Measurements from ENCODE around the gene PTPRN2. TPM values are rescaled to one million over a fixed set of nuclear protein-coding genes. Genes with fewer than 3 reads are reported as not detected.

Gene PTPRN2
- polyA plus RNA-seq, 1 of the 3 experiments (the other 2 are of a cell fraction) = 4.0 TPM

- TF ChIP-seq RAD21 (IDR thresholded peaks at IDR 0.05; ENCODE audit: low read length) = no peak
- no peak for TF ChIP-seq ELF1 (IDR thresholded peaks at IDR 0.05)
- no peak for TF ChIP-seq CTCF (IDR thresholded peaks at IDR 0.05)
- TF ChIP-seq RXRA (IDR thresholded peaks at IDR 0.05; ENCODE audit: borderline replicate concordance, low read depth) = no peak
- no peak for TF ChIP-seq YY1 (IDR thresholded peaks at IDR 0.05; ENCODE audit: low read depth)
- ChIA-PET CTCF (interaction anchor here (1.5 kb wide), 1 partner anchor 9 kb away, joined by 5 read pairs; no protein-coding TSS in a partner anchor), POLR2A (no interaction called here)
- no peaks in the 10 kb centered on the region for H3F3A ChIP-seq (replicated peaks; ENCODE audit: insufficient read depth)
- H3K4me3 ChIP-seq (ENCODE audit: low read depth in 2 of 2, low read length in 1 of 2) = no peak overlapping the region
- H2AFZ ChIP-seq (ENCODE audit: low read depth) = no peak overlapping the region
- peaks cover 13% of the 10 kb centered on the region; the same call in 1 of the 2 replicates for H3K9me3 ChIP-seq
- no peaks in the 10 kb centered on the region for H3K79me2 ChIP-seq (ENCODE audit: insufficient read depth)
- H3K36me3 ChIP-seq (replicated peaks in 1 of 2; ENCODE audit: control insufficient read depth in 1 of 2, insufficient read depth in 2 of 2, low read length in 1 of 2) = no peaks in the 10 kb centered on the region
- no peaks in the 10 kb centered on the region for H4K20me1 ChIP-seq (ENCODE audit: insufficient read depth)
- no peak overlapping the region for H3K9ac ChIP-seq
- DNase-seq = no peak
- no peak overlapping the region for H3K4me2 ChIP-seq
- H3K27ac ChIP-seq (ENCODE audit: low read depth in 2 of 2, low read length in 1 of 2) = no peak overlapping the region
- H3K27me3 ChIP-seq (ENCODE audit: insufficient read depth) = no peaks in the 10 kb centered on the region
- peaks cover 0 to 11% of the 10 kb centered on the region in 2 experiments; a peak in 1 of 4 replicates for H3K4me1 ChIP-seq (ENCODE audit: control insufficient read depth in 1 of 2, insufficient read depth in 2 of 2, low read depth in 1 of 2, low read length in 1 of 2)
- H3K9me2 ChIP-seq = no peaks in the 10 kb centered on the region
- 57% methylated on average over 8 of the region's 8 CpGs for WGBS (ENCODE audit: low lambda C conversion rate)
Measured at GRCh38 chr7:157909370-157909769, 678.3 kb downstream of the PTPRN2 start.

GRCh38 chr7:157908006-157908782, 679.4 kb downstream of the PTPRN2 start:
- Histone ChIP-seq H3K9me3 (peaks cover 7% of the 10 kb centered on the region; the same call in 1 of the 2 replicates), H3K27ac (ENCODE audit: low read depth in 2 of 2, low read length in 1 of 2) (no peak overlapping the region), H2AFZ (ENCODE audit: low read depth) (no peak overlapping the region), H3K9ac (no peak overlapping the region), H3K4me2 (no peak overlapping the region), H3K4me1 (ENCODE audit: control insufficient read depth in 1 of 2, insufficient read depth in 2 of 2, low read depth in 1 of 2, low read length in 1 of 2) (peaks cover 0 to 11% of the 10 kb centered on the region in 2 experiments; a peak in 1 of 4 replicates), H4K20me1 (ENCODE audit: insufficient read depth) (no peaks in the 10 kb centered on the region), H3K27me3 (ENCODE audit: insufficient read depth) (no peaks in the 10 kb centered on the region), H3K9me2 (no peaks in the 10 kb centered on the region), H3K4me3 (ENCODE audit: low read depth in 2 of 2, low read length in 1 of 2) (no peak overlapping the region), H3K36me3 (replicated peaks in 1 of 2; ENCODE audit: control insufficient read depth in 1 of 2, insufficient read depth in 2 of 2, low read length in 1 of 2) (no peaks in the 10 kb centered on the region), H3F3A (replicated peaks; ENCODE audit: insufficient read depth) (no peaks in the 10 kb centered on the region), H3K79me2 (ENCODE audit: insufficient read depth) (no peaks in the 10 kb centered on the region)
- CTCF ChIA-PET = interaction anchor here (1.5 kb wide), 1 partner anchor 10 kb away, joined by 5 read pairs; no protein-coding TSS in a partner anchor
- POLR2A ChIA-PET = no interaction called here
- WGBS (ENCODE audit: low lambda C conversion rate) = 71% methylated on average over 29 of the region's 31 CpGs
- DNase-seq = no peak
- no peak for TF ChIP-seq ZBTB33 (IDR thresholded peaks at IDR 0.05; ENCODE audit: borderline replicate concordance, low read depth)
- TF ChIP-seq CHD2 (IDR thresholded peaks at IDR 0.05; ENCODE audit: low read length, partially characterized antibody) = no peak
- TF ChIP-seq RFX5 (IDR thresholded peaks at IDR 0.05; ENCODE audit: low read length) = no peak
- no peak for TF ChIP-seq EP300 (IDR thresholded peaks at IDR 0.05; ENCODE audit: borderline replicate concordance in 1 of 2, low read depth in 1 of 2, low read length in 1 of 2)
- TF ChIP-seq REST (IDR thresholded peaks at IDR 0.05; ENCODE audit: low read depth, low read length) = no peak
- TF ChIP-seq GATA2 (CRISPR knock-in tag; IDR thresholded peaks at IDR 0.05) = no peak
- no peak for TF ChIP-seq JUND (IDR thresholded peaks at IDR 0.05)
- no peak for TF ChIP-seq NFIC (IDR thresholded peaks at IDR 0.05; ENCODE audit: borderline replicate concordance)
- TF ChIP-seq RCOR1 (IDR thresholded peaks at IDR 0.05; ENCODE audit: low read length) = no peak
- no peak for TF ChIP-seq POLR2AphosphoS5 (IDR thresholded peaks at IDR 0.05; ENCODE audit: low read depth, low read length)
- TF ChIP-seq FOXM1 (IDR thresholded peaks at IDR 0.05; ENCODE audit: low read depth) = no peak
- no peak for TF ChIP-seq YY1 (IDR thresholded peaks at IDR 0.05; ENCODE audit: low read depth)
